Hematopoietic multipotent progenitor cell treated with erythropoietin and hydrocortisone succinate and interleukin-3 and kit ligand, for 6 days (in vitro differentiated cells): ENCODE measurements around the gene DNASE1L3.

Experiments
- DNase-seq: peaks from one replicate; pipeline ENCODE4 v3.0.0-alpha.2; 2015

The DNASE1L3 gene

GRCh38 chr3:58176827-58177489 lies 33.8 kb downstream of the DNASE1L3 start:
- DNase-seq, result peak; percentile 82

DNA sequence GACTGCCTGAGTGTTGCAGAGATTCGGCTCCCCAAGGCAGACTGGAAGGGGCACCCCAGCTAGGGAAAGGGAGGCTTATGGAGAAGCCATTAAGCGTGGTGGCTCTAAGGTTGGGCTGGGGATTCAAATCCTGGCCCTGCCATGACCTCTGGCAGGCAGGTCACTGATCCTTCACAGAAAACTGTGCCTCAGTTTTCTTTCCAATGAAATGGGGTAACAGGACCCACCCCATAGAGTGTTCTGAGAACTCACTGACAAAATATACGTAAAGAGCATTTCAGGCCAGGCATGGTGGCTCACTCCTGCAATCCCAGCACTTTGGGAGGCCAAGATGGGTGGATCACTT lies 34.6 kb downstream of the DNASE1L3 start:
- no peak for DNase-seq

GRCh38 chr3:58175437-58176184 lies 35.2 kb downstream of the DNASE1L3 start:
- DNase-seq, result peak; percentile 87

DNA sequence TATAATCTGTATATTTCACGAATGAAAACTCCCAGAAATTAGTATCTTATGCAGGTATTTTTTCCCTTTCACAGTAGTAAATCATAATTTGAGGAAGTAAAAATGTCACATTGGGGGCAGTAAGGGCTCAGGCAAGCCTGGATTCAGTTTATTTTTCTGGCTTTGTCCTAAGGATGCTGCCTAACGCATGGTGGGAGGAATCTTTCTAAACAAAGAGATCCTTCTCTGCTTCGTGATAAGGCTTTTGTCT lies 35.7 kb downstream of the DNASE1L3 start:
- DNase-seq, result no peak

DNA sequence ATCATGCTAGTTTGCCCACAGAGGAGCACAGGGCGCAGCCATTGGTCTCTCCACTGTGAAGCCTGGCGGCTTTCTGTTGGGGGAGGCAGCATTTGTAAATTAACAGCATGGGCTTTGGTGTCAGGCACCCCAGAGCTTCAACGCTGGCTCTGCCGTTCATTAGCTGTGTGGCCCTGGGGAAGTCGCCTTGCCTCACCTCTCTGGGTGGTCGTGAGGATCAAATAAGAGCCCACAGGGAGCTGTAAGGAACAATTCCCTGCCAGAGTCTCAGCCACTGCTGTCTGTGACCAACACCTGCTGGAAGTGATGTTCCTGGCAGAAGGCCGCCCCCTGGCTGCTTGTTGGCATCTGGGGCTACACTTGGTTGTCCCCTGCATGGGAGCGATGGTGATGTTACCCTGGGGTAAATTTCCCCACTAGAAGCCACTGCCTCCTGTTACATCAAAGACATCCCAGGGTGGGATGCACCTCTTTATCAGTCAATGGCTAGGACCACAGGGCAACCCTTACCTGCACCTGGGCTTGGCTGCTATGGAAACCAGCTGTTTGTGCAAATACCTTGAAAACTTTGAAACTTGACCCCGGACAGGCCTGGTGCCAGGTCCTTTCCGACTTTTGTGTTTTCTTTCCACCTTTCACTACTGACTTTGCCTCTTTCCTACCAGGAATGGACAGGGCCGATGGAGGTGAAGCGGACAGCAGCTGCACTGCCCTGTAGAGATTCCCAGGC lies 36.9 kb downstream of the DNASE1L3 start:
- DNase-seq, result peak; percentile 81

- DNase-seq, result no peak
Observed at GRCh38 chr3:58173029-58173668, 37.6 kb downstream of the DNASE1L3 start.

- no peak for DNase-seq
Observed at GRCh38 chr3:58171126-58171525, 39.6 kb downstream of the DNASE1L3 start.

DNA sequence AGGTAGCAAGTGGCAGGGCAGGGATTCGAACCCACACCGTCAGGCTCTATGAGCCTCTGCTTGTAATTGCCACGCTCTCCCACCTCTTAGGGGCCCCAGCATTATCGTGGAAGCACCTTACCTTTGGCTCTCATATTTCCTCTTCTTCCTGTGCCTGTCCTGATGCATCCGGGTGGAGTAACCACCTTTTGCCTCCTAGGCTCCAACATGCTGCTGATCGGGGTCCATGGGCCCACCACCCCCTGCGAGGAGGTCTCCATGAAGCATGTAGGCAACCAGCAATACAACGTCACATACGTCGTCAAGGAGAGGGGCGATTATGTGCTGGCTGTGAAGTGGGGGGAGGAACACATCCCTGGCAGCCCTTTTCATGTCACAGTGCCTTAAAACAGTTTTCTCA lies 40.4 kb downstream of the DNASE1L3 start:
- no peak for DNase-seq

GRCh38 chr3:58169371-58169770 lies 41.4 kb downstream of the DNASE1L3 start:
- DNase-seq, result no peak

- DNase-seq, result no peak
Observed at GRCh38 chr3:58168498-58168897, 42.3 kb downstream of the DNASE1L3 start.

DNA sequence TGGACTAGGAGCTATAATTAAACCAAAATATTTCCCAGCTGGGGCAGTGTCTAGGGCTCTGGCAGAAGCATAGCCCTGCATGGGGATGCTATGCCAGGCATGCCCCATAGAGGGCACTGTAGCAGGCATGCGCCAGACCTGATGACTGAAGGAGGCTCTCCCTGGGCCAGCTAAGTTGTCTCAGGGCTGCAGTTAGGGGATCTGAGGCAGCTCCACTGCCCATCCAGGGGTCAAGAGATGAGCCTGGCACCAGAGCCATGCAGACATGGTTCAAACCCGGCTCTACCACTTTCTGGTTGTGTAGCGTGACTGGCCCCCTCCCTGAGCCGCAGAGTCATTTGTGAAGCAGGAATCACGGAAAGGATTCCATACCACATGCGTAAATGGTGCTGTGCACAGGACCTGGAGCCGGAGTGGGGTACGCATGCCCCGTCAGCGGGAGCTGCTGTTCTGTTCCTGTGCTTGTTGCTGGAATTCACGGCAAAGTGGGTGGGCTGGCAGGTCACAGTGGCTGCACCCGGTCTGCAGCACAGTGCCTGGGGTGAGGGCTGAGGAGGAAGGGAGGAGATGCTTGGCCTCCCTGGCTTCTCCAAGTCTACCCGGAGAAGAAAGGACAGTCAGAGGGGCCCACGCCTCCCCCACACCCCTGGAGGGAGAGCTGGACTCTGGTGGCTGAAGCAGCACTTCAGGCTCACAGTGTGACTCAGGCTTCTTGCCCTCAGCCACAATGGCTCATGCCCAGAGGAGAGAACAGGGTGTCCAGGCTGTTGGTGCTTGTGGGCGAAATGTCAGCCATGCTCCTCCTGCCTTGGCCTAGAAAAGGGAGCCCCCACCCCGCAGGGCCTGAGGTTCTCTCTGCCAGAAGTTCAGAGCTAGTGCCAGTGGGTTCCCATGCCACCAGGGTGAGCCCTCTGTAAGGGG lies 43.1 kb downstream of the DNASE1L3 start:
- peak; percentile 82 for DNase-seq

- DNase-seq, result no peak
Observed at GRCh38 chr3:58164906-58165821, 45.6 kb downstream of the DNASE1L3 start.

- DNase-seq, result no peak
Observed at GRCh38 chr3:58164199-58164879, 46.4 kb downstream of the DNASE1L3 start.

DNA sequence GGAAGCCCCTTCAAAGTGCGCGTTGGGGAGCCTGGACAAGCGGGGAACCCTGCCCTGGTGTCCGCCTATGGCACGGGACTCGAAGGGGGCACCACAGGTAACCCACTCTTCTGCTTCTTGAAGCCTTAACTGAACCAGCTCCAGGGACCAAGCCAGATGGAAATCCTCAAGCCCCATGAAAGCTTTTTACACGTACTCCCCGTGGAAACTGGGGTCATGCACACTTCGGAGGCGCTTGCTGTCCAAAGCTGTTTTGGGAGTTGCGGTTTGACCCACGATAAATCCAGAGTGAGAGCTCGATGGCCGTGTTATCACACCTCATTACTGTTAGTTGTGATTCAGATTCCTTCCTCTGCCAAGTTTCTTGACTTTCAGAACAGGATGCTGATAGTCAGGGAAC lies 47.5 kb downstream of the DNASE1L3 start:
- DNase-seq, result no peak

GRCh38 chr3:58161435-58162398 lies 49.1 kb downstream of the DNASE1L3 start:
- DNase-seq, result peak; percentile 67

DNA sequence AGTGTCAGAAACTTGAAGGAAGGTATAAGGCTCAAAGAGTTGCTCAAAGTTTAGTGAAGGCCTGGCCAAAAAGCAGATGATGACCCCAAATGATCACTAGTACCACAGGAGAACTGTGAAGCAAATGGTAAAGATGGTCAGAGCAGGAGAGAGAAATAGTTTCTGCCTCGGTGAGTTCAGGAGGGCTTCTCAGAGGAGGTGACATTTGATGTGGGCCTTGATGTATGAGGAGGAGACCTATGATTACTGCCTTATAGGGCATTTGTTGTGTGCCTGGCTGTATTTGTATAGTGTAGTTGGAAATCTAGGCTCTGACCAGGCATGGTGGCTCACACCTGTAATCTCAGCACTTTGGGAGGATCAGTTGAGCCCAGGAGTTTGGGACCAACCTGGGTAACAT lies 50.4 kb downstream of the DNASE1L3 start:
- DNase-seq, result no peak

DNA sequence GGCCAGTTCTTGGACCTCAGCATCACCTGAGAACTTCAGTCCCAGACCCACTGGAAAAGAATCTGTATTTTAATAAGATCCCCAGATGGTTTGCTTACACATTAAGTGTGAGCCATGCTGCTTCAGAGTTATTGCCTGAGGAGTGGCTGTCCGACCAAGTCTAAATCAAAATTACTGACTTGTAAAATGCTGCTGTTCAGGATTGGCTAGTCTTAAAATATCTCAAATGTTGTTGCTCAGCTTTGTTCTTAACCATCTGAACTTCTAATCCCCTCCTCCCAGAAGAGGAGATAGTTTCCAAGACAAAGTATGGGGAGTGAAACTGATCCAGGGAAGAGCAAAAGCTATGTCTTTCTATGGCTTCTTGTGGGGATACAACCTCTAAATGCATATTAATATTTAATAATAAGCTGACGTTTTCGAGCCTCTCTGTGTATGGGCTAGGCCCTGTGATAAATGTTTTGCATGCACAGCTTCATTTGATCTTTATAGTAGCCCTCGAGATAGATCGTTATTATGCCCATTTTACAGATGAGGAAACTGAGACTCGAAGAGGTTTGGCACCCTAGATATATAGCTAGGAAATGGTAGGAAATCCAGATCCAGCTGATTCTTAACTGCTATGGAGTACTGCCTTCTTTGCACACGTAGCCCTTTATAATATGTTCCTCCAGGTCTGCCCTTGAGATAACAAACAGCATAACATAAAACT lies 52.2 kb downstream of the DNASE1L3 start:
- DNase-seq, result no peak

DNA sequence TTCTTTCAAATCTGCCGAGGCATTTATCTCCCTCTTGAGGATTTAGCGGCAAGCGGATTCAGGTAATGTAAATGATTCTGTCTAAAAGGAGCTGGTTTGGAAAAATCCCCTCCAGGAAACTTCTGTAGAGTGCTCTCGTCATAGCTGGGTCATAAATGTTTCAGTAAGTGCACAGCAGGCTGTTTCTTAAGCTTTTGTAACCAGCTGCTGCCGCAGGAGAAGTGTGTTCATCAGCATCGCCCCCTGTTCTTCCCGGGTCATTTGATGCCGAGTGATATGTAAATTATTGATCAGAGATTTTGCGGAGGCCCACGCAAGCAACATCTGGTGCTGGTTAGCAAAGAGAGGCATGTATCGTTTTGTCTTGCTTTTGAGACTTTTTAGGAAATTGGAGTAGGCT lies 53.1 kb downstream of the DNASE1L3 start:
- no peak for DNase-seq

DNA sequence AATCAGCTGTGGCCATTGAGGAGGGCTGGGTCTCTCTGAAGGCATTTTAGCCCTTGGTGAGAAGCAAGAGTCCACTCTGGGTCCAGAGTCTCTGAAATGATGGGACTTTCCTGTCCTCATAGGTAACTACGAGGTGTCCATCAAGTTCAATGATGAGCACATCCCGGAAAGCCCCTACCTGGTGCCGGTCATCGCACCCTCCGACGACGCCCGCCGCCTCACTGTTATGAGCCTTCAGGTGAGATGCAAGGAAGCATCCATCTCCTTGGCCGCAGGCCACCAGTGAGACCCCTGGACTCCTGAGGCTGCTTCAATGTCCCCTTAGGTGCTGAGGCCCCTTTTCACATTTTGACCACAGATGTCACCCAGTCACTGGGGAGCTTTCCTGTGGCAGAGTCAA lies 54.9 kb downstream of the DNASE1L3 start:
- DNase-seq, result no peak
